Neutrophil (primary cell): ENCODE results near the gene AQP9.
"Not testable (repeated sequence)": the region's sequence is repeated elsewhere in the genome, so short reads cannot be mapped to it uniquely, and the experiment has no call there.

ENCODE experiments used
- H3K27ac ChIP-seq: fragments of 200-600 bp; sonication (generic); 2 replicates; pipeline ENCODE4 v1.5.1; 2016; ENCODE audit warnings: mild to moderate bottlenecking, moderate library complexity
- H3K27me3 ChIP-seq: fragments of 200-600 bp; sonication (generic); 2 replicates; pipeline ENCODE4 v1.6.0; 2016; ENCODE audit warnings: mild to moderate bottlenecking
- H3K36me3 ChIP-seq: fragments of 200-600 bp; sonication (generic); 2 replicates; pipeline ENCODE4 v1.5.1; 2017
- H3K4me1 ChIP-seq, 2 experiments: fragments of 200-600 bp in 1 of 2; sonication (generic) in 1 of 2; 1 replicate in 1 of 2; 2 replicates in 1 of 2; pipeline versions ENCODE4 v1.5.1 to v1.6.1; 2013 to 2016; ENCODE audit warnings: low read depth in 1 of 2, low read length in 1 of 2, mild to moderate bottlenecking in 1 of 2, moderate library complexity in 1 of 2; ENCODE audit not compliant: control insufficient read depth in 1 of 2, insufficient read depth in 1 of 2
- H3K4me3 ChIP-seq, 2 experiments: fragments of 200-600 bp in 1 of 2; sonication (generic) in 1 of 2; 1 replicate in 1 of 2; 2 replicates in 1 of 2; pipeline ENCODE4 v1.5.1; 2013 to 2016; ENCODE audit warnings: low read depth in 1 of 2, low read length in 1 of 2, mild to moderate bottlenecking in 1 of 2, moderate library complexity in 1 of 2
- H3K9me3 ChIP-seq: fragments of 200-600 bp; sonication (generic); 2 replicates; pipeline ENCODE4 v1.5.1; 2016
- CTCF ChIP-seq: fragments of 200-600 bp; sonication (generic); IDR thresholded peaks from 2 replicates; pipeline ENCODE4 v1.5.1; 2016; ENCODE audit warnings: antibody characterized with exemption

The AQP9 gene

GRCh38 chr15:58109419-58109818 lies 28.8 kb upstream of the AQP9 start:
- Histone ChIP-seq H3K27me3 (peaks cover 12% of the 10 kb centered on the region), H3K4me3 (no peak overlapping the region), H3K36me3 (no peaks in the 10 kb centered on the region), H3K9me3 (no peaks in the 10 kb centered on the region), H3K4me1 (no peaks in the 10 kb centered on the region), H3K27ac (no peak overlapping the region)
- no peak for TF ChIP-seq CTCF

GRCh38 chr15:58110999-58111717 lies 27.0 kb upstream of the AQP9 start:
- peaks cover 12% of the 10 kb centered on the region for H3K27me3 ChIP-seq
- H3K9me3 ChIP-seq: no peaks in the 10 kb centered on the region
- TF ChIP-seq CTCF: no peak

GRCh38 chr15:58111718-58112104 lies 26.5 kb upstream of the AQP9 start:
- no peak overlapping the region for H3K27ac ChIP-seq

More at GRCh38 chr15:58110999-58111717, 27.0 kb upstream of the AQP9 start:
- Histone ChIP-seq H3K4me3 (no peak overlapping the region), H3K36me3 (no peaks in the 10 kb centered on the region), H3K4me1 (no peaks in the 10 kb centered on the region), H3K27ac (no peak overlapping the region)

GRCh38 chr15:58113358-58113757 lies 24.8 kb upstream of the AQP9 start:
- H3K27ac ChIP-seq, H3K36me3 ChIP-seq, H3K9me3 ChIP-seq, H3K4me3 ChIP-seq, H3K4me1 ChIP-seq: not testable (repeated sequence)
- peaks cover 12% of the 10 kb centered on the region for H3K27me3 ChIP-seq

More at GRCh38 chr15:58111718-58112104, 26.5 kb upstream of the AQP9 start:
- Histone ChIP-seq H3K9me3 (no peaks in the 10 kb centered on the region), H3K36me3 (no peaks in the 10 kb centered on the region), H3K27me3 (peaks cover 12% of the 10 kb centered on the region), H3K4me1 (no peaks in the 10 kb centered on the region), H3K4me3 (no peak overlapping the region)
- no peak for TF ChIP-seq CTCF

DNA sequence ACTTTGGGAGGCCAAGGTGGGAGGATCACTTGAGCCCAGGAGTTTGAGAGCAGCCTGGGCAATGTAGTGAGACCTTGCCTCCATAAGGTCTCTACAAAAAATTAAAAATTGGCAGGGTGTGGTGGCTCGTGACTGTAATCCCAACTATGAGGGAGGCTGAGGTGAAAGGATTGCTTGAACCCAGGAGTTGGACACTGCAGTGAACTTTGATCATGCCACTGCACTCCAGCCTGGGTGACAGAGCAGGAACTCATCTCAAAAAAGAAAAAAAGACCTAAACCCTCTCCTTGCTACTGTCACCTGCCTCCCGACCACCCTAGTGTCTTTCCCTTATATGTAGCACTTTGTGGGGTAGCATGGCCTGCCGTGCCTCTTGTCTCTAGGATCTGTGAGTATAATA lies 23.8 kb upstream of the AQP9 start:
- Histone ChIP-seq H3K36me3 (no peaks in the 10 kb centered on the region), H3K9me3 (no peaks in the 10 kb centered on the region), H3K27ac (no peak overlapping the region), H3K4me3 (no peak overlapping the region), H3K27me3 (peaks cover 6% of the 10 kb centered on the region), H3K4me1 (no peaks in the 10 kb centered on the region)
- TF ChIP-seq CTCF: no peak

- Histone ChIP-seq H3K9me3 (no peaks in the 10 kb centered on the region), H3K4me3 (no peak overlapping the region), H3K4me1 (no peaks in the 10 kb centered on the region), H3K27ac (no peak overlapping the region), H3K36me3 (no peaks in the 10 kb centered on the region), H3K27me3 (peaks cover 2% of the 10 kb centered on the region)
- no peak for TF ChIP-seq CTCF
Measured at GRCh38 chr15:58114812-58115211, 23.4 kb upstream of the AQP9 start.
